PC-3 (cell line): ENCODE results near the gene SETBP1. TPM values are rescaled to one million over a fixed set of nuclear protein-coding genes. Genes with fewer than 3 reads are reported as not detected.

Experiments
- ATAC-seq: fragments of 200-7000 bp; cut with Tn5 transposase; 2 replicates; pipeline ENCODE4 v1.9.1; 2020; ENCODE audit warnings: mild to moderate bottlenecking, moderate library complexity
- BruUV-seq: library from RNA; stranded (reverse); fragments of 400-500 nt; replicated peaks from 2 replicates; lab custom pipeline; 2021; lab: Mats Ljungman, UMichigan
- CTCF ChIA-PET: fragments of 300-600 bp; sonication (Branson Sonifier 250); formaldehyde crosslinking; loops from one replicate; lab custom pipeline; 2022; ENCODE audit warnings: antibody characterized with exemption; lab: Charles Lee
- POLR2A ChIA-PET: fragments of 300-600 bp; sonication (Branson Sonifier 250); formaldehyde crosslinking; loops from one replicate; lab custom pipeline; 2022; ENCODE audit warnings: antibody characterized with exemption; ENCODE audit not compliant: unreplicated experiment; lab: Charles Lee
- DNase-seq: peaks from one replicate; pipeline ENCODE4 v3.0.0-alpha.2; 2015
- H2AFZ ChIP-seq: fragments of 300-600 bp; sonication (generic); 2 replicates; pipeline ENCODE4 v1.6.0; 2016; ENCODE audit warnings: antibody characterized with exemption, low read length
- H3F3A ChIP-seq: fragments of 300-600 bp; sonication (generic); one replicate; pipeline ENCODE4 v1.6.0; 2017; ENCODE audit warnings: antibody characterized with exemption, low read length, control low read depth, mild to moderate bottlenecking; ENCODE audit not compliant: unreplicated experiment
- H3K27ac ChIP-seq: fragments of 300-600 bp; sonication (generic); 2 replicates; pipeline ENCODE4 v1.5.1; 2016; ENCODE audit warnings: mild to moderate bottlenecking, low read length
- H3K27me3 ChIP-seq: fragments of 300-600 bp; sonication (generic); 2 replicates; pipeline ENCODE4 v1.6.1; 2016; ENCODE audit warnings: low read length, mixed read lengths
- H3K36me3 ChIP-seq: fragments of 300-600 bp; sonication (generic); 2 replicates; pipeline ENCODE4 v1.6.1; 2016; ENCODE audit warnings: low read depth, mixed run types, low read length, mixed read lengths
- H3K4me1 ChIP-seq: fragments of 300-600 bp; sonication (generic); 2 replicates; pipeline ENCODE4 v1.5.1; 2016; ENCODE audit warnings: low read length; ENCODE audit not compliant: insufficient read depth
- H3K4me2 ChIP-seq: fragments of 300-600 bp; sonication (generic); 2 replicates; pipeline ENCODE4 v1.6.0; 2016; ENCODE audit warnings: low read length
- H3K4me3 ChIP-seq: fragments of 300-600 bp; sonication (generic); 2 replicates; pipeline ENCODE4 v1.5.1; 2016; ENCODE audit warnings: mild to moderate bottlenecking, low read length, mixed read lengths
- H3K79me2 ChIP-seq: fragments of 300-600 bp; sonication (generic); 2 replicates; pipeline ENCODE4 v1.6.1; 2017; ENCODE audit warnings: low read length, mixed read lengths
- H3K9ac ChIP-seq: fragments of 300-600 bp; sonication (generic); 2 replicates; pipeline ENCODE4 v1.6.0; 2016; ENCODE audit warnings: mild to moderate bottlenecking, low read length
- H3K9me2 ChIP-seq: fragments of 300-600 bp; sonication (generic); replicated peaks from 2 replicates; pipeline ENCODE4 v1.6.1; 2016; ENCODE audit warnings: mixed run types, low read length, mixed read lengths
- H3K9me3 ChIP-seq: fragments of 300-600 bp; sonication (generic); 2 replicates; pipeline ENCODE4 v1.6.1; 2016; ENCODE audit warnings: low read length, mixed read lengths
- H4K20me1 ChIP-seq: fragments of 300-600 bp; sonication (generic); 2 replicates; pipeline ENCODE4 v1.6.1; 2016; ENCODE audit warnings: low read length, mixed read lengths
- EZH2 ChIP-seq: fragments of 300-600 bp; sonication (generic); IDR thresholded peaks from one replicate; pipeline ENCODE4 v1.6.1; 2017; ENCODE audit warnings: antibody characterized with exemption, mild to moderate bottlenecking, low read length; ENCODE audit not compliant: unreplicated experiment
- EZH2phosphoT487 ChIP-seq: fragments of 300-600 bp; sonication (generic); IDR thresholded peaks from 2 replicates; pipeline ENCODE4 v1.6.1; 2018; ENCODE audit warnings: mild to moderate bottlenecking, antibody characterized with exemption, low read length, borderline replicate concordance
- intact Hi-C: fragments of 100-400 bp; cut with micrococcal nuclease; formaldehyde crosslinking; loops from 2 replicates; pipeline ENCODE4 v1.9.0; 2023
- total RNA-seq: library from RNA; depleted of rRNA; stranded (reverse); fragments of >200 nt; gene quantifications from 2 replicates; pipeline ENCODE4 v1.2.3, GENCODE V29; 2014
- TF ChIP-seq, protein P1 (sequence below): fragments of 300-600 bp; sonication (generic); conservative IDR thresholded peaks from 2 replicates; pipeline ENCODE4 v1.5.1; 2017; ENCODE audit warnings: antibody characterized with exemption, low read depth, mild to moderate bottlenecking, low read length

Gene SETBP1
- total RNA-seq, 1 experiment from 2014 or later: 2.3 TPM

DNA sequence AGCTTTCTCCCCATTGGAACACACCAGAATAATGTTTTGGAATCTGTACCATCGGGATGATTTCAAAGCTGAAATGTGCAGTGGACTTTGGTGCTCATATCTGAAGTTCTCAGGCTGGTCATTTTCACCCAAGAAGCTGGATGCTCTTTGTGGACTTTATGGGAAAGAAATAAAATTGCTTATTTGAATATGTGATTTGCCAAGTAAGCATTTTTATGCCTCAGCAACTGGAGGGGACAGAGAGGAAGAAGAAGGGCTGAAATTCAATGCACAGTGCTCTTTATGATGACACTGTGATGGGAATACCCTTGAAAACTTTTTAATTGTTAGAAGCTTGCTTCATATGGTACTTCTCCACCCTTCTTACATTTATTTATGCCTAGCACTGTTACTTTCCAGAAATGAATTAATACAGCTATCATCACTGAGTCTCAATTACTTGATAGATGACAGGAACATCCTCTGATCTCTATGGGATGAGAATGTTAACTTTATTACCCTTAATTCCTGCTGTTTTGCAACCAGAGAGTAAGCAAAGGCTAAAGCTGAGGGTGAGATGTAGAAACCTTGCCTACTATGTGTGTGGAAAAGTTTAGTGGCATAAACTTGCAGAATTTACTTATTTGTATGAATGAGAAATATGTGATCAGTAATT, 23.6 kb downstream of the SETBP1 start:
- Histone ChIP-seq H3K4me3 (no peak overlapping the region), H3K79me2 (no peaks in the 10 kb centered on the region), H3K36me3 (no peaks in the 10 kb centered on the region), H3K9ac (no peak overlapping the region), H3K4me1 (no peaks in the 10 kb centered on the region), H3K9me2 (no peaks in the 10 kb centered on the region), H3K27ac (no peak overlapping the region), H3K27me3 (no peaks in the 10 kb centered on the region), H3F3A (no peaks in the 10 kb centered on the region), H3K4me2 (no peak overlapping the region), H3K9me3 (no peaks in the 10 kb centered on the region), H4K20me1 (no peaks in the 10 kb centered on the region), H2AFZ (no peak overlapping the region)
- no peak for DNase-seq
- BruUV-seq: no TSS peak
- intact Hi-C loops: no loop called here
- TF ChIP-seq EZH2: no peak
- no peak for ATAC-seq
- POLR2A ChIA-PET: no interaction called here
- CTCF ChIA-PET: no interaction called here

DNA sequence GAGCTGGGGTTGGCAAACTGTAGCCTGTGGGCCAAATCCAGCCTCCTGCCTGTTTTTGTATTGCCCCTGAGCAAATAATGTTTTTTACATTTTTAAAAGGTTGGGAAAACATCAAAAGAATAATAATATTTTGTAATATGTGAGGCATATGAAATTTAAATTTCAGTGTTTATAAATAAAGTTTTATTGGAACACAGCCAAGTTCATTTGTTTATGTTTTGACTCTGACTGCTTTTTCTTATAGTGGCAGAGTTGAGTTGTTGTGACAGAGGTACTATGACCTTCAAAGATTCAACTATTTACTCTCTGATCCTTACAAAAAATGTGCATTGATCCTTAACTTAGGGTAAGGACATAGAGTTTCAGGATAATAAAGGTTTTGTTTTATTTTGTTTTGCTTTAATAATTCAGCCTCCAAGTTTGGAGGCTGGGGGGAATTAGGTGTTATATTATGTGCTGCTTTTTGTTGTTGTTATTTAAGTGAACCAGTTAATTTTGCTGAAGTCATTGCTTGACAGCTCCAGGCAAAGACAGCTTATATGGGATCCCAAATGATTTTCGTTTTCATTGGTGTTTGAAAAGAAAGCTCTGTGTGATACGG, 24.5 kb downstream of the SETBP1 start:
- ATAC-seq (no peak), DNase-seq (no peak)
- CTCF ChIA-PET: no interaction called here
- Histone ChIP-seq H3K4me1 (no peaks in the 10 kb centered on the region), H3K36me3 (no peaks in the 10 kb centered on the region), H4K20me1 (no peaks in the 10 kb centered on the region), H3K79me2 (no peaks in the 10 kb centered on the region), H3K4me2 (no peak overlapping the region), H3K27me3 (no peaks in the 10 kb centered on the region), H3K9ac (no peak overlapping the region), H3K4me3 (no peak overlapping the region), H3F3A (no peaks in the 10 kb centered on the region), H3K9me2 (no peaks in the 10 kb centered on the region), H3K27ac (no peak overlapping the region), H3K9me3 (no peaks in the 10 kb centered on the region), H2AFZ (no peak overlapping the region)
- POLR2A ChIA-PET: no interaction called here
- intact Hi-C loops: no loop called here
- TF ChIP-seq EZH2 (no peak), EZH2phosphoT487 (no peak)
- TF ChIP-seq, protein P1, sequence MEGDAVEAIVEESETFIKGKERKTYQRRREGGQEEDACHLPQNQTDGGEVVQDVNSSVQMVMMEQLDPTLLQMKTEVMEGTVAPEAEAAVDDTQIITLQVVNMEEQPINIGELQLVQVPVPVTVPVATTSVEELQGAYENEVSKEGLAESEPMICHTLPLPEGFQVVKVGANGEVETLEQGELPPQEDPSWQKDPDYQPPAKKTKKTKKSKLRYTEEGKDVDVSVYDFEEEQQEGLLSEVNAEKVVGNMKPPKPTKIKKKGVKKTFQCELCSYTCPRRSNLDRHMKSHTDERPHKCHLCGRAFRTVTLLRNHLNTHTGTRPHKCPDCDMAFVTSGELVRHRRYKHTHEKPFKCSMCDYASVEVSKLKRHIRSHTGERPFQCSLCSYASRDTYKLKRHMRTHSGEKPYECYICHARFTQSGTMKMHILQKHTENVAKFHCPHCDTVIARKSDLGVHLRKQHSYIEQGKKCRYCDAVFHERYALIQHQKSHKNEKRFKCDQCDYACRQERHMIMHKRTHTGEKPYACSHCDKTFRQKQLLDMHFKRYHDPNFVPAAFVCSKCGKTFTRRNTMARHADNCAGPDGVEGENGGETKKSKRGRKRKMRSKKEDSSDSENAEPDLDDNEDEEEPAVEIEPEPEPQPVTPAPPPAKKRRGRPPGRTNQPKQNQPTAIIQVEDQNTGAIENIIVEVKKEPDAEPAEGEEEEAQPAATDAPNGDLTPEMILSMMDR: no peak
- BruUV-seq: no TSS peak

DNA sequence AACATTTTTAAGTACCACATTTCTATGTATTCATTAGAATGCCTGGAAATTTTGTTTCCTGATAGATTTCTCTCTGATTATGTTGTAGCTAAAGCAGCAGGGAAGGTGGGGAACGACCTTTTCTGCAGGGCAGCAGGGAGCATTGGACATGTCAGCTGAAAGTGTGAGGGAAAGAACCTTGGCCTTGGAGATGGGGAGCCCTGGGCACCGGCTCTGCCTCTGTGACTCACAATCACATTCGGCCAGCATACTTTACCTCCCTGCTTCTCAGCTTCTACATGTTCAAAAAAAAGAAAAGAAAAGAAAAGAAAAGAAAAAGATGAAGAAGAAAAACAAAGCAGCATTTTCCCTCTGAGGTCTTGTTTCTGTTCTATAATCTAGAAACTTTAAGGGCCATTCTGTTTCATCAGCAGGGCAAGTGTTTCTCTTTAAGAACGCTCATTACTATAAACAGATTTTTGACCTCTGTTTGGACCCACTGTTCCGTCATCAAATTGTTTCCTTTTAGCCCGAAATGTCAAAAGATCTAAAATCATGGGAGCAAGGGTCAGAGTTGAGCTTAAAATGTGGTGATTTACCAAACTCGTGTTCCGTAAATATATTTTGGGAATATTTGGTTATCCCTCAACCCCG, 27.9 kb downstream of the SETBP1 start:
- CTCF ChIA-PET: no interaction called here
- no peak overlapping the region for H3K4me3 ChIP-seq
- H3K9ac ChIP-seq: no peak overlapping the region
- H3K27ac ChIP-seq: no peak overlapping the region
- no peaks in the 10 kb centered on the region for H3K9me3 ChIP-seq
- H3K27me3 ChIP-seq: no peaks in the 10 kb centered on the region
- no peaks in the 10 kb centered on the region for H3F3A ChIP-seq
- intact Hi-C loops: no loop called here
- no peaks in the 10 kb centered on the region for H3K79me2 ChIP-seq
- no peaks in the 10 kb centered on the region for H3K4me1 ChIP-seq
- TF ChIP-seq EZH2: no peak
- no peak for TF ChIP-seq EZH2phosphoT487
- TF ChIP-seq, protein P1: no peak
- DNase-seq (no peak), ATAC-seq (no peak)
- no peaks in the 10 kb centered on the region for H4K20me1 ChIP-seq
- no peaks in the 10 kb centered on the region for H3K9me2 ChIP-seq
- H3K36me3 ChIP-seq: no peaks in the 10 kb centered on the region
- no TSS peak for BruUV-seq
- H2AFZ ChIP-seq: no peak overlapping the region
- POLR2A ChIA-PET: no interaction called here
- H3K4me2 ChIP-seq: no peak overlapping the region
